Activated CD4-positive, alpha-beta memory T cell treated with anti-CD3 and anti-CD28 coated beads, Interleukin-2, amount 10 ng/mL, durations not matched to agents 7 days and 5 days (primary cell): ENCODE measurements around the gene RNF115. TPM values are rescaled to one million over a fixed set of nuclear protein-coding genes. Genes with fewer than 3 reads are reported as not detected.
"Not testable (repeated sequence)": the region's sequence is repeated elsewhere in the genome, so short reads cannot be mapped to it uniquely, and the experiment has no call there.

Source experiments
- CTCF ChIA-PET: fragments of 350-600 bp; sonication (Branson Sonifier 250); formaldehyde crosslinking; loops from one replicate; lab custom pipeline; 2021; ENCODE audit warnings: antibody characterized with exemption, inconsistent platforms; lab: Charles Lee
- POLR2A ChIA-PET: fragments of 350-600 bp; sonication (Branson Sonifier 250); formaldehyde crosslinking; loops from one replicate; lab custom pipeline; 2021; ENCODE audit warnings: antibody characterized with exemption; lab: Charles Lee
- DNase-seq: peaks from one replicate; pipeline ENCODE4 v3.0.0-alpha.2; 2020
- H3K27ac Mint-ChIP-seq: one replicate; pipeline ENCODE4 v1.8.0; 2021; ENCODE audit warnings: mild to moderate bottlenecking, mixed read lengths
- H3K27me3 Mint-ChIP-seq: one replicate; pipeline ENCODE4 v1.8.0; 2021; ENCODE audit warnings: mixed read lengths
- H3K36me3 Mint-ChIP-seq: one replicate; pipeline ENCODE4 v1.8.0; 2021; ENCODE audit warnings: low read depth, mixed read lengths
- H3K4me1 Mint-ChIP-seq: one replicate; pipeline ENCODE4 v1.8.0; 2021; ENCODE audit warnings: mixed read lengths
- H3K4me3 Mint-ChIP-seq: one replicate; pipeline ENCODE4 v1.8.0; 2021; ENCODE audit warnings: mild to moderate bottlenecking, mixed read lengths
- H3K9me3 Mint-ChIP-seq: one replicate; pipeline ENCODE4 v1.8.0; 2021; ENCODE audit warnings: mixed read lengths
- total RNA-seq, 2 experiments: library from RNA; stranded (reverse); gene quantifications; one replicate each; pipeline ENCODE4 v1.2.3, GENCODE V29; 2021

Gene RNF115
- total RNA-seq, 2 experiments from 2014 or later, result 12.9 to 13.1 TPM

- CTCF ChIA-PET, result no interaction called here
- H3K27ac Mint-ChIP-seq, result no peak overlapping the region
Observed at GRCh38 chr1:145788580-145788979, 35.3 kb downstream of the RNF115 start.

GRCh38 chr1:145786271-145786670 is 37.6 kb downstream of the RNF115 start:
- no peak for DNase-seq
- H3K36me3 Mint-ChIP-seq, result peaks cover 44% of the 10 kb centered on the region
- no peak overlapping the region for H3K4me3 Mint-ChIP-seq
- H3K27ac Mint-ChIP-seq, result no peak overlapping the region
- no peaks in the 10 kb centered on the region for H3K9me3 Mint-ChIP-seq
- no peaks in the 10 kb centered on the region for H3K27me3 Mint-ChIP-seq
- H3K4me1 Mint-ChIP-seq, result peaks cover 30% of the 10 kb centered on the region
- ChIA-PET POLR2A (no interaction called here), CTCF (interaction anchor here (2.1 kb wide), 1 partner anchor 60 kb away, joined by 8 read pairs; the partner anchor contains the start of gene NUDT17)

More at GRCh38 chr1:145788580-145788979, 35.3 kb downstream of the RNF115 start:
- DNase-seq, result no peak
- Mint-ChIP-seq H3K36me3 (peaks cover 45% of the 10 kb centered on the region), H3K4me3 (no peak overlapping the region), H3K4me1 (peaks cover 34% of the 10 kb centered on the region), H3K27me3 (no peaks in the 10 kb centered on the region), H3K9me3 (no peaks in the 10 kb centered on the region)
- POLR2A ChIA-PET, result no interaction called here

GRCh38 chr1:145785547-145785946 is 38.3 kb downstream of the RNF115 start:
- H3K4me3 Mint-ChIP-seq, result no peak overlapping the region
- no peak overlapping the region for H3K27ac Mint-ChIP-seq
- POLR2A ChIA-PET, result no interaction called here
- DNase-seq, result no peak
- no peaks in the 10 kb centered on the region for H3K9me3 Mint-ChIP-seq
- peaks cover 30% of the 10 kb centered on the region for H3K4me1 Mint-ChIP-seq
- peaks cover 47% of the 10 kb centered on the region for H3K36me3 Mint-ChIP-seq
- CTCF ChIA-PET, result interaction anchor here (2.1 kb wide), 1 partner anchor 60 kb away, joined by 8 read pairs; the partner anchor contains the start of gene NUDT17
- no peaks in the 10 kb centered on the region for H3K27me3 Mint-ChIP-seq

- DNase-seq, result no peak
- H3K27ac Mint-ChIP-seq, result no peak overlapping the region
- peaks cover 47% of the 10 kb centered on the region for H3K36me3 Mint-ChIP-seq
- no peak overlapping the region for H3K4me3 Mint-ChIP-seq
- ChIA-PET CTCF (no interaction called here), POLR2A (no interaction called here)
- no peaks in the 10 kb centered on the region for H3K9me3 Mint-ChIP-seq
- H3K27me3 Mint-ChIP-seq, result no peaks in the 10 kb centered on the region
- peaks cover 30% of the 10 kb centered on the region for H3K4me1 Mint-ChIP-seq
Observed at GRCh38 chr1:145784409-145784808, 39.5 kb downstream of the RNF115 start.

- Mint-ChIP-seq H3K27ac (no peak overlapping the region), H3K27me3 (no peaks in the 10 kb centered on the region), H3K36me3 (peaks cover 42% of the 10 kb centered on the region), H3K9me3 (no peaks in the 10 kb centered on the region), H3K4me3 (no peak overlapping the region), H3K4me1 (peaks cover 30% of the 10 kb centered on the region)
- DNase-seq, result no peak
- CTCF ChIA-PET, result interaction anchor here (0.6 kb wide), 1 partner anchor 104 kb away, joined by 3 read pairs; no protein-coding TSS in a partner anchor
- POLR2A ChIA-PET, result interaction anchor here (0.6 kb wide), 1 partner anchor 42 kb away, joined by 3 read pairs; no protein-coding TSS in a partner anchor
Observed at GRCh38 chr1:145782272-145783099, 41.4 kb downstream of the RNF115 start.

GRCh38 chr1:145778146-145778540 is 45.8 kb downstream of the RNF115 start:
- CTCF ChIA-PET, result no interaction called here
- Mint-ChIP-seq H3K27ac (no peak overlapping the region), H3K4me1 (peaks cover 13% of the 10 kb centered on the region), H3K9me3 (no peaks in the 10 kb centered on the region), H3K36me3 (peaks cover 16% of the 10 kb centered on the region), H3K27me3 (no peaks in the 10 kb centered on the region), H3K4me3 (no peak overlapping the region)
- POLR2A ChIA-PET, result no interaction called here
- DNase-seq, result no peak

GRCh38 chr1:145777357-145778145 is 46.3 kb downstream of the RNF115 start:
- H3K27ac Mint-ChIP-seq, result no peak overlapping the region
- H3K4me1 Mint-ChIP-seq, result peaks cover 13% of the 10 kb centered on the region
- no peak for DNase-seq
- CTCF ChIA-PET, result no interaction called here
- peaks cover 19% of the 10 kb centered on the region for H3K36me3 Mint-ChIP-seq
- no peaks in the 10 kb centered on the region for H3K27me3 Mint-ChIP-seq
- H3K9me3 Mint-ChIP-seq, result no peaks in the 10 kb centered on the region
- no peak overlapping the region for H3K4me3 Mint-ChIP-seq
- POLR2A ChIA-PET, result no interaction called here

- H3K27me3 Mint-ChIP-seq, result no peaks in the 10 kb centered on the region
- no peak for DNase-seq
- H3K4me3 Mint-ChIP-seq, result no peak overlapping the region
- H3K27ac Mint-ChIP-seq, result no peak overlapping the region
- peaks cover 33% of the 10 kb centered on the region for H3K36me3 Mint-ChIP-seq
- H3K9me3 Mint-ChIP-seq, result no peaks in the 10 kb centered on the region
- H3K4me1 Mint-ChIP-seq, result peaks cover 9% of the 10 kb centered on the region
- CTCF ChIA-PET, result interaction anchor here (1.3 kb wide), 1 partner anchor 72 kb away, joined by 4 read pairs; the partner anchor contains the start of gene NUDT17
- POLR2A ChIA-PET, result no interaction called here
Observed at GRCh38 chr1:145773423-145773822, 50.5 kb downstream of the RNF115 start.

GRCh38 chr1:145771056-145771455 is 52.8 kb downstream of the RNF115 start:
- Mint-ChIP-seq H3K27ac (no peak overlapping the region), H3K4me3 (no peak overlapping the region), H3K4me1 (peaks cover 9% of the 10 kb centered on the region), H3K36me3 (peaks cover 39% of the 10 kb centered on the region), H3K27me3 (no peaks in the 10 kb centered on the region), H3K9me3 (no peaks in the 10 kb centered on the region)
- ChIA-PET CTCF (interaction anchor here (1.1 kb wide), 1 partner anchor 74 kb away, joined by 4 read pairs; the partner anchor contains the start of gene NUDT17), POLR2A (no interaction called here)
- DNase-seq, result no peak

GRCh38 chr1:145768004-145768403 is 55.9 kb downstream of the RNF115 start:
- POLR2A ChIA-PET, CTCF ChIA-PET: not testable (repeated sequence)

GRCh38 chr1:145766926-145767325 is 57.0 kb downstream of the RNF115 start:
- H3K4me3 Mint-ChIP-seq, H3K27ac Mint-ChIP-seq, H3K27me3 Mint-ChIP-seq, DNase-seq, POLR2A ChIA-PET, CTCF ChIA-PET, H3K9me3 Mint-ChIP-seq, H3K4me1 Mint-ChIP-seq: not testable (repeated sequence)
- peaks cover 40% of the 10 kb centered on the region for H3K36me3 Mint-ChIP-seq

More at GRCh38 chr1:145768004-145768403, 55.9 kb downstream of the RNF115 start:
- not testable (repeated sequence) for H3K4me3 Mint-ChIP-seq, H3K27ac Mint-ChIP-seq, H3K4me1 Mint-ChIP-seq, DNase-seq, H3K9me3 Mint-ChIP-seq, H3K27me3 Mint-ChIP-seq
- peaks cover 39% of the 10 kb centered on the region for H3K36me3 Mint-ChIP-seq

GRCh38 chr1:145765585-145766360 is 58.1 kb downstream of the RNF115 start:
- POLR2A ChIA-PET, H3K4me3 Mint-ChIP-seq, H3K27ac Mint-ChIP-seq, H3K4me1 Mint-ChIP-seq, DNase-seq, H3K27me3 Mint-ChIP-seq, CTCF ChIA-PET, H3K9me3 Mint-ChIP-seq: not testable (repeated sequence)
- peaks cover 40% of the 10 kb centered on the region for H3K36me3 Mint-ChIP-seq
